A204.1 (cell line): ENCODE results near the gene KDM1A.

Experiments used
- FAIRE-seq: peaks from 2 replicates; lab custom pipeline; 2012; peaks lifted over from hg19 to GRCh38; lab: Jason Lieb, UNC

The KDM1A gene

DNA sequence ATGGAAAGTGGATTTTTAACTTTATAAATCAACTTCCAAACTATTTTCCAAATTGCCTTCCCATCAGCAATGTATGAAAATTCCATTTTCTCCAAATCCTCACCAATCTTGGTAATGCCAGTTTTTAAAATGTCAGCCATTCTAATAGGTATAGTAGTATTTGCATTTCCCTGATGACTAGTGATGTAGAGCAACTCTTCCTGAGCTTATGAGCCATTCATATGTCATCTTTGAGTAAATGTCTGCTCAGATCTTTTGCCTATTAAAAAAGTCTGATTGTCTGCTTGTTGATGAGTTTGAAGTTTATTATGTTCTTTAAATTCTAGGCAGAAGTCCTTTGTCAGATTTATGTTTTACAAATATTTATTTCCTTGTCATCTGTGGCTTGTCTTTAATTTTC, 54.7 kb downstream of the KDM1A start:
- FAIRE-seq: no peak

DNA sequence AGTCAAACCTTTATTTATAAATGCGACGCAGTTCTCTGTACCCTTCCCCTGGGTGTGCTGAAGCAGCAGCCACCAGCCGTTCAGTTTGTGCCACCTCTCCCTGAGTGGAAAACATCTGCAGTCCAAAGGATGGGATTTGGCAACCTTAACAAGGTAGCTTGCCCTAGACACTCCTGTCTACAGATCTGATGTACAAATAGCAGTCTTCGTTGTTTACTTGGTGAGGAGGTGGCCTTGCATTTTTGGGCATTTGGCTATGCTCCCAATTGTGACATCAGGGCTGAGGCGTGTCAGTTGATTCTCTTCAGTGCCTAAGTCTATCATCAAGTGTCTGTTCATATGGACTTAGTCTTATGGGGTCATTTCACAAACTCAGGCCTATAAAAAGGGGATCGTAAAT, 59.8 kb downstream of the KDM1A start:
- no peak for FAIRE-seq

DNA sequence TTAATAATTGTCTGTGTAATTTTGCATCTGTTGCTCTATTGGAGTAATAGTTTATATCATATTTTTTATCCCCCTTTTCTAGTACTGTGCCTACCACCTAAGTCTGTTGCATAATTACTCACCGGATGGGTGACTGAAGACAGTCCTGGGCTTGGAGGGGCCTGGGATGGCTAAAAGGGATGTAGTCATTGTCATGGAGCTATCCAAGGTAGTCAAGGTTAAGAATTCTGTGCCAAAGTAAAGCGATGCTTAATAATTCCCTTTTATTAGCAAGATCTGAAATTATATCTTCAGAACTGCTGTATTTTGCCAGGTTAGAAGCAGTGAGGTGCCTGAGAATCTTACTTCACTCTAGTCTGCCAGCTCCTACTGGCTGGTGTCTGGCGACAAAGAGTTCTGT, 61.6 kb downstream of the KDM1A start:
- no peak for FAIRE-seq

DNA sequence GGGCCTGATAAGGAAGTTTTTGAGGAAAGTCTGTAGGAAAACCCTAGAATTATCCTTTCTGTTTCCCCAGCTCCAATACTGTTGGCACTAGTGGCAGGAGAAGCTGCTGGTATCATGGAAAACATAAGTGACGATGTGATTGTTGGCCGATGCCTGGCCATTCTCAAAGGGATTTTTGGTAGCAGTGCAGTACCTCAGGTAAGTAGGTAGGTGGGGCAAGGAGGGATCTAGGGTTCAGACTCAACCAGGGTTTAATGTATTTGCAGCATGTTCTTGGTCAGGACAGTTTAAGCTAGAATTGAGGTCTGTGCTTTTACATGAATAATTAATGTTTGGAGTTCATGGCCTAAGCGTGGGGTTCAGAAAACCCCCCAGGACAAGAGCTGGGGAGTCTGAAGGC, 62.1 kb downstream of the KDM1A start:
- no peak for FAIRE-seq

DNA sequence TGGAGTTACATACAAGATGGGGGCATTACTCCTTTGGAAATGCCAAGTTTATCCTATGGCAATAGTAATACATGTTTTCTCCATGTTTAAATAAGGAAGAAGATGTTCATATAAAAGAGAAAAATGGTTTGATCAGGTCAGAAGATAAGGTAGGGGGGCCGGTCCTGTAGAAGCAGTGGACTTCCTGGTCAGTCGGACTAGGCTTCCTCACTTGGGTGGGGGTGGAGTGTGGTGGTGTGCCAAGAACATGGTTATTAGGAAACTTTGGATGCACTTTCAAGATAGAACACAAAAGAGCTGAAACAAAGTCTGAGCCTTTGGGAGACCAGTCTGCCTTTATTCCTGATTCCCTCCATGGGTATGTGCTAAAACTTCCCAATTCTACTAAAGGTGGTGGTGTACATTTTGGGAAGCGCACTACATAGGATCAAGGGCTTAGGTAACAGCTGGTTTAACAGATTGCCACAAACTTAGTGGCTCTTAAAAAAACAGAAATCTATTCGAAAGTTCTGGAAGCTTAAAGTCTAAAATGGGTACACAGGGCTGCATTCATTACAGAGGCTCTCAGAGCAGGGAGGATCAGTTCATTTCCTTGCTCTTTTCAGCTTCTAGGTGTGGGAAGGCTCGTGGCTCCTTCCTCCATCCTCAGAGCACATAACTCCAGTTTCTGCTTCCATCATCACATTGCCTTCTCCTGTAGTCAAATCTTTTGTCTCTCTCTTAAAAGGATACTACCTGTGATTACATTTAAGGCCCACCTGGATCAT, 64.6 kb downstream of the KDM1A start:
- no peak for FAIRE-seq

DNA sequence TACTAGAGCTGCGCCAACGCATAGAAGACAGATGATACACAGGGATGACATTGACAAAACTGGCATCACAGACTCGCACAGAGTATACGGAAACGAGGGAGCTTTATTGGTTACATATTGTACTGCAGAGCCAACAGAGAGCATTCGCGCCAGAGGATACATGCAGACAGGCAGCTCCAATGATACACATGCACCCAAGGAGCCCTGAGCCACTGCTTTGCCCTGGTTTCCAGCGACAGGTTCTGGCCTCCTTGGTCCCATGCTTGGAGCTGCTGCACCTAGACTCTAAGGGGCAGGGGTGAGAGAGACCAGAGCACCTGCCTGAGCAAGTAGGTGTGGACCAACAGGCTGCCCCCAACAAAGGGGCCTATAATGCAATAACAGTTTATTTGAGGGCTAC, 65.6 kb downstream of the KDM1A start:
- FAIRE-seq: no peak

DNA sequence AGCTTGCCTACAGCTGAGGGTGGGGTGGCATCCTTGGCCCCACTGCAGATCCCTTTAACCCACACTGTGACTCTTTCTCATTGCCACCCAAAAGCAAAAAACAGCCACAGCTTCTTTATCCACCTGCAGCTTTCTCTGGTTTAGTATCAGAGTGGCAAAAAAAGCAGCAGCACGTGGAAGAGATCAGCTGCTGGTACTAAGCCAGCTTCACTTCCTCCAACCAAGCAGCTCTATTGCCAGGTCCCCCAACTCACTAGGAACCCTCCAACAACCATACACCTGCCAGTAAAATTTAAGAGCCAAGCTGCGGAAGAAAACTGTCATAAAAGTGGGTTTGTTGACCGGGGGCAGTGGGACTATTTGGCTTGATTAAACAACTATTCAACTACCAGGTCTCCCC, 66.4 kb downstream of the KDM1A start:
- FAIRE-seq: no peak

DNA sequence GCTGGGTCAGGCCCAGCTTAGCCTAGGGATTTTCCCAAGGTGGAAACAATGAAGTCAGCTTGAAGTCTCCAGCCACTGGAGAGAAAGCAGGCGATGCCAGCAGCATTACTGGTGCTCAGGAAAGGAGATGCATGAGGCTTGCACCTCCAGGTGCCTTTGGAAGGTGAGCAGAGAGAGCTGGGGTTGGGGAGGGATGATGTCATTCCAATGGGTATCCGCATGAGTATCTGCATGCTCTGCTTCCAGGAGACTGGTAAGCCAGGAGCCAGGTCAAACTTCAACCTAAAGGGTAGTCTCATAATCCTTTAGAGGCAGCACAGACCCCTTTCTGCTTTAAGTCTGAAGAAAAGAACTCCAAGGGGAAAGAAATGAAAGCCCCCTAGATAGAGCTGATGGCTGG, 68.8 kb downstream of the KDM1A start:
- FAIRE-seq: no peak

DNA sequence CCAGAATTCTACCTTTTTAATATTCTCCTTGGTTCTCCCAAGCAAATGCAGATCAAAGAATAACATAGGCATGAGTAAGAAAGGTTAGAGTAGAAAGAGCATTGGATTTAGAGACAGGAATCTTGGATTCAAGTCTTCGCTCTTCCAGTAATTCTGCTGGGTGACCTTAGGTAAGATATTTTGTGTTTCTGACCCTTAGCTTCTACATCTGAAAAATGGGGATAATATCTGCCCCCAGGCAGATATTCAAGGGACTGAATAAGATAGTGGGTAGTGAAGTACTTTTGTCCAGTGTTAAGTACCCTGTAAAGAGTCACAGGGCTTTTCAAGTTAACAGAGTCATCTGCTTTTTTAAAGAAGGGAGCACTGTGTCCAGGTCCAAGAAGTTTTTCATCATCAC, 70.8 kb downstream of the KDM1A start:
- no peak for FAIRE-seq

DNA sequence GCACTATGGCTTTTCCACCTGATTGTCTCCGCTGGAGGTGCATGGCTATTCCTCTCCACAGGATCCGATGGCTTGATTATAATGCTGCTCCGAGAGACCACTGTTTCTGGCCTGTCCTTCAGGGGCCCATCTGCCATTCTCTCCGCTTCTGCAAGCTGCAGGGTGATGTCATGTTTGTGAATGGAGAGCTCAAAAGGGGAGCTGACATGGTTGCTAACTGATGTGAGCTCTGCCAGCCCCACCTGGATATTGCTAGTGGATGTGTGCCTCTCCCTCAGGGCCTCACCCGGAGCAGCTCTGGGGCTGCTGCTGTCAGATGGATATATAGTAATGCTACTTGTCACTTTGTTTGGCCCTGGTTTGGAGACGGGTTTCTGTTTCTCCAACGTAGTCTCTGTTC, 72.3 kb downstream of the KDM1A start:
- FAIRE-seq: no peak

DNA sequence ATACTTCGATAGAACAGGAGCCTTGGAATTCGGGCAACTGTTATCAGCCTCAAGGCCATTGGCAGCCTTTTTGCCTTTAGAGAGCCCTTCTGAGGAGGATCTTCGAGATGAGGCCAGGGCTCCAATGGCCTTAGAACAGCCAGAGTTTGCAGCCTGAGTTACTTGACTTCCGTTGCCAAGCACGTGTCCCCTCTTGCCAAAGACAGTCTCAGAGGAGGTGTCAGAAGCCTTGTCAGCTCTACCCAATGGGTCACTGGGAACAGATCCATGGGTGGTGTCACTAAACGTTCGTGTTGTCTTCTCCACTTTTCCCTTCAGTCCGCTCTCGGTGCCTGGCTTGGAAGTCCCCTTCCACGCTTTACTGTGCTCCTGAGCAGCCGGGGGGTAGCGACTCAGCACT, 73.2 kb downstream of the KDM1A start:
- FAIRE-seq: no peak

DNA sequence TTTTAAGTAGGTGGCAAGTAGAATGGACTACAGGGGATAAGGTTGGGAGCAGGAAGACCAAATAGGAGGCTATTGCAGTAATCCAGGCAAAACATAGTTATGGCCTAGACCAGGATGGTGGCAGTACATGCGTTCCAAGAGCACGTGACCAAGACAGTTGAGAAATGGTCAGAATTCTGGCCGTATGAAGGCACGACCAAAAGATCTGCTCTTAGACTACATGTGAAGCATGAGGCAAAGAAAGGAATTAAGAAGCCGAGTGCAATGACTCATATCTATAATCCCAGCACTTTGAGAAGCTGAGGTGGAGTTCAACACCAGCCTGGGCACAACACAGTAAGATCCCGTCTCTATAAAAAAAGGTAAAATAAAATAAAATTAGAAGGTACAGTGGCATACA, 78.0 kb downstream of the KDM1A start:
- no peak for FAIRE-seq

DNA sequence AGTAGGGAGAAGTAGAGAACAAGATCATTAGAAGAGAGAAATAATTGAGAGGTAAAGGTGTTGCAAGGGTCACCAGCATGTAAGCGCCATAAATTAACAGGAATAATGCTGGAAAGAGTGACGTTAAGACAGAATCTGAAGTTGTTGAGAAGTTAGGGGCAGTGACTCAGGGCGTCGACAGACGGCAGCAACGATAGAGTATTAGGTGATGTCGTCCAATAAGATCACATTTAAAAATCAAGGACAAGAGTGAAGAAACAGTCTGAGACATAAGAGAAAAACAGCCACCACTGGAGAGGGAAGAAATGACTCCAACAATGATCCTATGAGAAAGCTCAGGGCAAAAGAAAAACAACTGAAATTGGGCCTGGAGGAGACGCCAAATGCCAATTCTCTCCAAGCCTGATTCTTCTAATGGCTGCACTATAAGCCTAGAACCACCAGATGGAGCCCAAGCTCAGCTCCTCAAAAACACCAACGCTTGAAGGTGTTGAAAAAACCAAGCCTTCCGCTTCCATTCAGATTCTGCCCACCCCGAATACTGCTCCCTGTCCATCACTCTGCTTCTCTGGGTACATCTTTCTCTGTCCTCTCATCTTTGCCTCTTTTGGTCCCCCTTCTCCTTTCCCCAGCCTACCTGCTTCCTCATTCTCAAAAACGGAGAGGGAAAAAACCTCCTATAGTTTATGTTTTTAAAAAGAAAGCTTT, 79.3 kb downstream of the KDM1A start:
- peak; percentile 83 for FAIRE-seq

DNA sequence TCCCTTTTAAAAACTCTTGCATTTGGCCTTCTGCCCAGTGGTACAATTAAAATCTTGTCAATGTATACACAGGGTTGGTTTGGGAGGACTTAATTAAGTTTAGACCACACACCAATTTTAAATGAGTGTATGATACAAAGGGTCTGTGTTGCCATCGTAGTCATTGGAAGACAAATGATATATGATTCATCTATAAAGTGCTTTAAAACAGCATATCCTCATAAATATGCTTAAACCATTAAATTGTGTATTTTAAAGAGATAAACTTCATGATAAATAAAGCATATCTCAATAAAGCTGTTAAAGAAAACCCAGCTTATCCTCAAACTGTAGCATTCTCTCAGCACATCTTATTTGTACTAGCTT, 79.9 kb downstream of the KDM1A start:
- peak; percentile 54 for FAIRE-seq

DNA sequence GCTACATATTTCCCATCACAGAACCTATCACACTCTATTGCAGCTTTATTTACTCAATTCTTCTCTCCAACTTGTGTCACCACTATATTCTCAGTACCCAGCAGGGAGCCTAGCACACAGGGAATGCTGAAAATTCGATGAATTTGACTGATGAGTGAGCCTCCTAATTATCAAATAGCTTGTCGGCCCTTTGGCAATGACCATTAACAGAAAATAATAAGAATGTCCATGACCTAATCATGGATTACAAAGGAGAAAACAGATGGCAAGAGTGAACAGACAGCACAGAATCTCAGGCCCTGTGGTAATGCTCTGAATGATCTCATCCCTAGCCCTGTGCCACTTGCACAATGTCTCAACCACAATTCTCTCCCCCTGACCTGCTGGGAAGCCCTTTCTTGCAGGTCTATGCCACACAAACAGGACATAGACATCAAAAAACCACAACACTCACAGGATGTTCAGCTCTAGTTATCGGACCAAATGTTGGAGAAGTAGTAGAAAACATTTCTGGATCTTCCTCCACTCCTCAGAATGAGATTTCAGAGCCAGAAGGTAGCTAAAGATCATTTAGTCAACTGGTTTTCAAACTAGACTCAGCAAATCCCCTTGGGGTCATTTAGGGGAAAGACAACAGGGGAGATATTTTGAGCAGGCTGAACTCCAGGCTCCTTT, 80.9 kb downstream of the KDM1A start:
- no peak for FAIRE-seq

DNA sequence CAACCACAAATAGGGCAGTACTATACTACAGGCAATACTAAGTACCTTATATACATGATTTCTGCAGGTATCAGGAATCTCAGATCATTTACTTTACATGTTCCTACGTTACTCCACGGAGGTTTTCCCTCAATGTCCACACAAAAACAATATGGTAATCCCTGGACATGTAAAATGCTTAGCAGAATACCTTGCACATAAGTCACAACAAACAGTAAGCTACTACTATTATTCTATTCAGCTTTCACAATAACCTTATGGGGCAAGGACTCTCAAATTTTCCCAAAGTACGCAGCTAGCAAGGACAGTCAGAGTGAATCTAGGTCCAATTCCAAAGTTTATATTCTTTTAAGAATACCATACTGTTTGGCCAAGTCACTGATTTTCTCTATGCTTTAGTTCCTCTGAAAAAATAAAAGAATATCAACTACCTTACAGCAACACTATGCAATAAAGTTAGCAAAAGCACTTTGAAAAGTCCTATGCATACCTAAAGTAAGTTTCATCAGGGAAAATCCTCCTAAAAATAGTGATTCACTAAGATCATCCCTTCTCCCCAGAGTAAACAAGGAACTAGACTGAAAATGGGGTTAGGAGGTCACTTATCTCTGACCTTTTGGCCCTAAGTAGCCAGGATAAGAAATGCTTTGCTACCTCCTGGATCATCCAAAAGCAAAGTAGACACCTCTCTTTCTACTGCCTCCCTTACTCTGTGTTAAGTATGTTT, 82.0 kb downstream of the KDM1A start:
- no peak for FAIRE-seq

DNA sequence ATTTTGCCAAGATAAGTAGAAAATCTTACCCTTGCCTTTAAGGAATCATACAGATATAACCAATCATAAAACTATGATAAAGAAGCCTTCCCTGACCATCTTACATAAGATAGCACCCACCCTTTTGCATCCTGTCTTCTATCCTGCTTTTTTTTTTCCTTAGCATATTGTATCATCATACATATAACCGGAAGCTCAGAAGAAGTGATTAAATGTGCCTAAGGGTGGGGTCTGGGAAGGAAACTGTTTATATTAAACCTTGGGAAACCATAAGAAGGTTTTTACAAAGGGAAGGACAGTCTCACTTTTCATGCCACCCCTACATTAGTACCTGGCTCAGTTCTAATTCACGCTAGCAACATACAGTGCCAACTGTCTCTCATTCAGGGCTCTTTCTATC, 82.6 kb downstream of the KDM1A start:
- no peak for FAIRE-seq

DNA sequence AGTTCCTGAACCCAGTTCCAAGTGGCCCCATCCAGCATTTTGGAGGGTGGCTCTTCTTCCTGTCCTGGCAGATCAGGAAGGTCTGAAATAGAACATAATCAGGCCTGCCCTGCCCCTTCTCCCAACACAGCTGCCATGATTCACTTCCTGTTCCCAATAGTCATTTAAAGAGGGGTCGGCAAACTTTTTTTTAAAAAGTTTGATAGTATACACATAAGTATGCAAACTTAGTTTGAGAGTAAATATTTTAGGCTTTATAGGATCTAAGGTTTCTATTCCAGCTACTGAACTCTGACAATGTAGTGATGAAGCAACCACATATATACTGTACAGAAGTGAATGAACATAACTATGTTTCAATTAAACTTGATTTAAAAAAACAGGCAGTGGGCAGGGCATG, 83.0 kb downstream of the KDM1A start:
- FAIRE-seq: no peak

DNA sequence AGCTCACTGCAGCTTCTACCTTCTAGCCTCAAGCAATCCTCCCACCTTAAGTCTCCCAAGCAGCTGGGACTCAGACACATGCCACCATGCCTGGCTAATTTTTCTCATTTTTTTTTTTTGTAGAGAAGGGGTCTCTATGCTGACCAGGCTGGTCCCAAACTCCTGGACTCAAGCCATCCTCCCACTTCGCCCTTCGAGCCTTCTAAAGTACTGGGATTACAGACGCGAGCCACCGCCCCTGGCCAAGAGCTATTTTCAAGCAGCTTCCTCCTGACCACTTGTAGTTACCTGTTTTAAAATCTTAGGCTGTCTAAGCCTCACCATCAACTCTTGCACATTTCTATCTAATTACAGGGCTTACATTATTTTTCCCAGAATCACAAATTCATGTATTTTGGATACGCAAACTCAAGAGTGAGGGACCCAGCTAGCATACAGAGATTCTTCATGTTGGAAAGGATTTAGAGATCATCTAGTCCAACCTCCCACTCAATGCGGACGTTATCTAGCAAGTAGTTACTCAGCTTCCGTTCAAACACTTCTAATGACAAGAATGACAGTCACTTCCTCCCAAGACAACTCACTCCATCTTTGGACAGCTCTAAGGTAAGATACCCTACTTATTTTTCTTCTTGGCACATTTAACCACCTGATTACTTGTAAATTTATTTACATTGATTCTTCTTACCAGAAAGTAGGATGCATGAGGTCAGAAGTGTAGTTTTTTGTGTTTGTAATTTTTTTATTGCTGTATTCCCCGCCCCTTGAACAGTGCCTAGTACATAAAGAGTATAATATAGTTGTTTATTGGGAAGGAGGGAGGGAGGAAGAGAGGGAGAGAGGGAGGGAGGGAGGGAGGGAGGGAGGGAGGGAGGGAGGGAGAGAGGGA, 84.0 kb downstream of the KDM1A start:
- FAIRE-seq: no peak

DNA sequence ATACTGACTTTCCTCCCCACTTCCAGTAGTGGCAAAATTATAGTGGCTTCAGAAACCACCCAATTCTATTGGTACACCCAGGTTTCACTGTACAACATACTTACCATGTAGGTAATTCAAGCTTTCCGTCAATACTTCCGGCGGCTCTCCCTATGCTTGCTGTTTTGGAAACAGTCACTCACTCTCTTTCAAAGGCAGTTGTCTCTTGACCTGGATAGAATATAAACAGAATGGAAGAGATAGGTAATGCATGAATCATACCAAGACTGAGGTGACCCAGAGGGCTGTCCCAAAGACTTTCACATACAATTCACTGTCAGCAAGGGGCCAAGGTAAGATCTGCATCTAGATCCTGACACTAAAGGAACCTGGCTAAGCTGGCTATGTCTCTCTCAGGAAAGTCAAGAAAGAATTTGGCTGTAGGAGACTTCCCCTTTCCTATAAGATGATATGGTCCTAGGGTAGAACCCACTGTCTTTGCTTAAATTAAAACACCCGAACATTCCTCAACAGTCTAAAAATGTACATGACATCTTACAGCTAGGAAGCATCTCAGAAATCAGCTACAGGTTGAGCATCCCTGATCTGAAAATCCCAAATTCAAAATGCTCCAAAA, 89.8 kb downstream of the KDM1A start:
- no peak for FAIRE-seq

DNA sequence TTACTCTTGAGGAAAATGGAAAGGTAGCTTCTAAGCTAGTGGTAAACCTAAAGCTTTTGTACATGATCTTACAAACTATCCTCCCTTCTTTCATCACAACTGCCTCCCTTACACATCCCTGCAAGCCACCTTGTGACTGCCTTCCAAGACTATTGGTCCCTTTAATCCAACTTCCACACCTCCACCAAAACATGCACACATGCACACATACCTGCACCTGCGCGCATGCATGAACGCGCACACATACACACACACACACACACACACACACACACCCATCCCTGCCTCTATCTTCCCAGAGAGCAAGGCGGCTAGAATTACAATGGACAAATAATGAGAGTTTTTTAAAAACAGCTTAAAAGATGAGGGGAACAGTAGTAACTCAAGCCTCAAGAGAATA, 91.1 kb downstream of the KDM1A start:
- no peak for FAIRE-seq
